IMR-90 (cell line): ENCODE measurements around the gene ZCCHC14. TPM values are rescaled to one million over a fixed set of nuclear protein-coding genes. Genes with fewer than 3 reads are reported as not detected.

Experiments
- ATAC-seq: fragments of 200-7000 bp; cut with Tn5 transposase; 2 replicates; pipeline ENCODE4 v1.9.1; 2020; ENCODE audit warnings: low read depth, mild to moderate bottlenecking, moderate library complexity
- BruUV-seq: library from RNA; stranded (reverse); fragments of 400-500 nt; replicated peaks from 2 replicates; lab custom pipeline; 2021; lab: Mats Ljungman, UMichigan
- CTCF ChIA-PET: fragments of 300-600 bp; formaldehyde crosslinking; extraction: SDS; loops from one replicate; lab custom pipeline; 2021; ENCODE audit warnings: antibody characterized with exemption; lab: Yijun Ruan, JAX
- POLR2A ChIA-PET: fragments of 300-600 bp; sonication (Branson Sonifier 250); formaldehyde crosslinking; loops from one replicate; lab custom pipeline; 2022; ENCODE audit warnings: antibody characterized with exemption; ENCODE audit not compliant: unreplicated experiment; lab: Charles Lee
- DNase-seq: peaks from one replicate; pipeline ENCODE4 v3.0.0; 2013
- H2AFZ ChIP-seq: replicated peaks from 2 replicates; pipeline ENCODE3; 2013; ENCODE audit warnings: low read length, mild to moderate bottlenecking; ENCODE audit not compliant: poor library complexity
- H2AK5ac ChIP-seq: 2 replicates; pipeline ENCODE4 v1.6.1; 2013; ENCODE audit warnings: low read depth, low read length, inconsistent platforms
- H2AK9ac ChIP-seq: replicated peaks from 2 replicates; pipeline ENCODE3; 2013; ENCODE audit warnings: mild to moderate bottlenecking, low read depth, low read length, moderate library complexity; ENCODE audit not compliant: poor library complexity
- H2BK120ac ChIP-seq: 2 replicates; pipeline ENCODE4 v1.6.1; 2013; ENCODE audit warnings: low read depth, low read length, inconsistent platforms
- H2BK15ac ChIP-seq: 3 replicates; pipeline ENCODE4 v1.6.1; 2013; ENCODE audit warnings: low read depth, low read length, inconsistent platforms
- H2BK20ac ChIP-seq: 2 replicates; pipeline ENCODE4 v1.6.1; 2013; ENCODE audit warnings: low read depth, mild to moderate bottlenecking, inconsistent platforms, low read length, moderate library complexity
- H2BK5ac ChIP-seq: 2 replicates; pipeline ENCODE4 v1.6.1; 2013; ENCODE audit warnings: mild to moderate bottlenecking, low read depth, low read length, inconsistent platforms; ENCODE audit not compliant: poor library complexity, severe bottlenecking
- H3K14ac ChIP-seq: replicated peaks from 2 replicates; pipeline ENCODE4 v1.6.1; 2013; ENCODE audit warnings: low read depth, low read length, inconsistent platforms
- H3K18ac ChIP-seq: 2 replicates; pipeline ENCODE4 v1.6.1; 2013; ENCODE audit warnings: low read depth, low read length, control low read depth
- H3K23ac ChIP-seq: 2 replicates; pipeline ENCODE4 v1.6.1; 2013; ENCODE audit warnings: low read depth, low read length, inconsistent platforms
- H3K27ac ChIP-seq: 2 replicates; pipeline ENCODE4 v1.5.1; 2013; ENCODE audit warnings: mild to moderate bottlenecking, control low read depth, low read length; ENCODE audit not compliant: insufficient read depth
- H3K27me3 ChIP-seq: 2 replicates; pipeline ENCODE4 v1.6.1; 2013; ENCODE audit warnings: low read length; ENCODE audit not compliant: control insufficient read depth, insufficient read depth
- H3K36me3 ChIP-seq: 2 replicates; pipeline ENCODE4 v1.6.1; 2013; ENCODE audit warnings: low read length, mixed read lengths; ENCODE audit not compliant: control insufficient read depth, insufficient read depth
- H3K4ac ChIP-seq: 2 replicates; pipeline ENCODE4 v1.6.1; 2013; ENCODE audit warnings: low read depth, low read length, inconsistent platforms
- H3K4me1 ChIP-seq: 2 replicates; pipeline ENCODE4 v1.6.1; 2013; ENCODE audit warnings: low read length, mixed read lengths; ENCODE audit not compliant: control insufficient read depth, insufficient read depth
- H3K4me2 ChIP-seq: 2 replicates; pipeline ENCODE4 v1.6.1; 2013; ENCODE audit warnings: low read depth, mild to moderate bottlenecking, control low read depth, low read length, moderate library complexity
- H3K4me3 ChIP-seq: 2 replicates; pipeline ENCODE4 v1.5.1; 2013; ENCODE audit warnings: low read depth, mild to moderate bottlenecking, control low read depth, low read length, moderate library complexity; ENCODE audit not compliant: insufficient read depth
- H3K56ac ChIP-seq: 2 replicates; pipeline ENCODE4 v1.6.1; 2013; ENCODE audit warnings: low read length, inconsistent platforms; ENCODE audit not compliant: insufficient read depth; ENCODE audit errors: extremely low read depth
- H3K79me1 ChIP-seq, 2 experiments: 2 replicates each; pipeline ENCODE4 v1.6.1; 2013; ENCODE audit warnings: low read length in 2 of 2, inconsistent platforms in 1 of 2, low read depth in 1 of 2
- H3K9ac ChIP-seq: 2 replicates; pipeline ENCODE4 v1.6.1; 2013; ENCODE audit warnings: low read depth, low read length, control low read depth
- H3K9me1 ChIP-seq: 2 replicates; pipeline ENCODE4 v1.6.1; 2013; ENCODE audit warnings: low read length, inconsistent platforms; ENCODE audit not compliant: insufficient read depth
- H3K9me3 ChIP-seq: 2 replicates; pipeline ENCODE4 v1.6.1; 2013; ENCODE audit warnings: low read length; ENCODE audit not compliant: control insufficient read depth, insufficient read depth
- H4K20me1 ChIP-seq: 2 replicates; pipeline ENCODE4 v1.6.1; 2013; ENCODE audit warnings: low read length, inconsistent platforms; ENCODE audit not compliant: insufficient read depth
- H4K5ac ChIP-seq: 2 replicates; pipeline ENCODE4 v1.6.1; 2013; ENCODE audit warnings: mild to moderate bottlenecking, low read depth, low read length, control low read depth
- H4K8ac ChIP-seq, 2 experiments: 2 replicates each; pipeline ENCODE4 v1.6.1; 2013; ENCODE audit warnings: low read depth in 2 of 2, low read length in 2 of 2, control low read depth in 1 of 2, inconsistent platforms in 1 of 2
- H4K91ac ChIP-seq: 2 replicates; pipeline ENCODE4 v1.6.1; 2013; ENCODE audit warnings: low read depth, low read length, inconsistent platforms; ENCODE audit not compliant: insufficient read depth
- CEBPB ChIP-seq: IDR thresholded peaks from 2 replicates; pipeline ENCODE4 v1.6.1; 2012; ENCODE audit warnings: low read depth, low read length, improper control_type of control experiment
- CHD1 ChIP-seq: IDR thresholded peaks from 2 replicates; pipeline ENCODE4 v1.6.1; 2012; ENCODE audit warnings: low read depth, low read length, improper control_type of control experiment
- FOS ChIP-seq: fragments of 150-350 bp; IDR thresholded peaks from 2 replicates; pipeline ENCODE4 v1.6.1; 2016; ENCODE audit warnings: low read depth, low read length
- MAFK ChIP-seq: IDR thresholded peaks from 2 replicates; pipeline ENCODE4 v1.6.1; 2012; ENCODE audit warnings: low read depth, low read length, improper control_type of control experiment
- MAZ ChIP-seq: IDR thresholded peaks from 2 replicates; pipeline ENCODE4 v1.6.1; 2012; ENCODE audit warnings: low read depth, mild to moderate bottlenecking, low read length, improper control_type of control experiment, moderate library complexity, borderline replicate concordance
- MXI1 ChIP-seq: IDR thresholded peaks from 2 replicates; pipeline ENCODE4 v1.6.1; 2012; ENCODE audit warnings: low read depth, mild to moderate bottlenecking, low read length, moderate library complexity, borderline replicate concordance
- NFE2L2 ChIP-seq: fragments of 150-350 bp; IDR thresholded peaks from 2 replicates; pipeline ENCODE4 v1.6.1; 2016; ENCODE audit warnings: low read depth, mild to moderate bottlenecking, low read length
- RCOR1 ChIP-seq: IDR thresholded peaks from 2 replicates; pipeline ENCODE4 v1.6.1; 2012; ENCODE audit warnings: mild to moderate bottlenecking, low read length, improper control_type of control experiment; ENCODE audit not compliant: insufficient replicate concordance
- RFX5 ChIP-seq: IDR thresholded peaks from 2 replicates; pipeline ENCODE4 v1.8.0; 2012; ENCODE audit warnings: low read depth, mild to moderate bottlenecking, low read length, moderate library complexity
- WGBS, 2 experiments: methylation state at CpG; one replicate each; pipeline versions ENCODE4 v1.1.5 to v1.1.7; 2013; ENCODE audit warnings: missing lambda C conversion rate in 2 of 2; ENCODE audit not compliant: insufficient read length in 1 of 2; ENCODE audit errors: extremely low coverage in 2 of 2; 5-methylcytosine and 5-hydroxymethylcytosine counted together
- dilution Hi-C: fragments of 300-500 bp; cut with HindIII; formaldehyde crosslinking; loops from one replicate; pipeline ENCODE4 v1.14.3; 2018; ENCODE audit warnings: low sequenced_read_pairs; ENCODE audit not compliant: unreplicated experiment
- in situ Hi-C: fragments of 300-500 bp; cut with MboI; formaldehyde crosslinking; loops from 3 replicates; pipeline ENCODE4 v1.14.3; 2019; ENCODE audit warnings: low sequenced_read_pairs, inconsistent platforms, mixed read lengths
- intact Hi-C: fragments of 100-400 bp; cut with micrococcal nuclease; formaldehyde crosslinking; loops from 2 replicates; pipeline ENCODE4 v1.10.0; 2022
- polyA plus RNA-seq, 3 experiments: library from polyadenylated mRNA; depleted of rRNA; stranded (reverse); fragments of >200 nt; gene quantifications; 2 replicates each; pipeline ENCODE4 v1.2.3, GENCODE V29; 2012; ENCODE audit warnings: low replicate concordance in 1 of 3
- total RNA-seq: library from RNA; depleted of rRNA; stranded (reverse); fragments of >200 nt; gene quantifications from 2 replicates; pipeline ENCODE4 v1.2.3, GENCODE V29; 2012
- TF ChIP-seq, protein P1 (sequence below): fragments of 150-350 bp; IDR thresholded peaks from 2 replicates; pipeline ENCODE4 v1.6.1; 2017; ENCODE audit warnings: mild to moderate bottlenecking, antibody characterized with exemption, low read length, low read depth

Gene ZCCHC14
- total and polyA plus RNA-seq, 2 of the 4 experiments (the other 2 are of a cell fraction) = 2.5 to 5.3 TPM

DNA sequence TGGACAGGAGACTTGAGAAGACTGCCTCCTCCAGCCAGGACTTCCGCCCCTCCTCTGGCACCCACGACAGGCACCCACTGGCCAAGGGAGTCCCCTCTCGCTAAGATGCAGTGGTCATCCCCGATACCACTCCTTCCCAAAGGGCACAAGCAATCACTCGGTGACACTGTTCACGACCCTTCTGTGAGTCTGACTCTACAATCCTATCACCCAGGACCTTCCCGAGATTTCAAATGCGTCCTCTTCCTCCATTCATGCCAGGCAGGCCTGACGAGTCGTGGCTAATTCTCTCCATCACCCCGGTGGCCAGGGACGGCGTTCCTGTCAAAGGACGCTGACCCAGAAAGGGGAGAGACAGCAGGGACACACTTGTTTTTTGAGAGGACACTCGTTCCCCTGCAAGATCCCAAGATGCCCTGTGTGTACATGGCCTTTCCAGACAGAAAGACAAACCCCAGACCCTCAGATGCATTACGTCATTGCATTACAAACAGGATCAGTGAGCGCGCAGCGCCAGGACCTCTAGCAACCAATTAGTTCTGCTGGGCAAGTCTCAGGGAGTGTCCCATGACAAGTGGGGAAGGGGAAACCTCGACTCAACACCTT, 121.5 kb downstream of the ZCCHC14 start:
- Histone ChIP-seq H3K4ac (no peak overlapping the region), H4K5ac (no peak overlapping the region), H3K27me3 (no peaks in the 10 kb centered on the region), H3K4me2 (no peak overlapping the region), H2BK5ac (no peak overlapping the region), H3K18ac (no peak overlapping the region), H3K9ac (no peak overlapping the region), H2AFZ (no peak overlapping the region), H3K4me3 (no peak overlapping the region), H3K27ac (no peak overlapping the region), H3K79me1 (peaks cover 45 to 84% of the 10 kb centered on the region in 2 experiments), H3K9me1 (peaks cover 16% of the 10 kb centered on the region), H2AK9ac (no peak overlapping the region), H3K56ac (no peak overlapping the region), H2BK120ac (no peak overlapping the region), H3K23ac (no peak overlapping the region), H4K8ac (no peak overlapping the region), H3K4me1 (peaks cover 7% of the 10 kb centered on the region), H2BK20ac (no peak overlapping the region), H3K36me3 (peaks cover 2% of the 10 kb centered on the region; the same call in 1 of the 2 replicates), H4K91ac (no peak overlapping the region), H3K9me3 (no peaks in the 10 kb centered on the region), H4K20me1 (peaks cover 74% of the 10 kb centered on the region), H2AK5ac (no peak overlapping the region), H2BK15ac (no peak overlapping the region), H3K14ac (no peak overlapping the region)
- no peak for DNase-seq
- in situ Hi-C loops (no loop called here), intact Hi-C loops (no loop called here), dilution Hi-C loops (no loop called here)
- POLR2A ChIA-PET = no interaction called here
- no peak for ATAC-seq
- WGBS, 2 experiments = 85% methylated on average over 8 of the region's 20 CpGs; no CpG with 5 or more reads in 1 of the 2 experiments
- CTCF ChIA-PET = interaction anchor here (0.6 kb wide), 1 partner anchor 159 kb away, joined by 3 read pairs; no protein-coding TSS in a partner anchor
- TF ChIP-seq CEBPB = no peak
- no peak for TF ChIP-seq MAFK
- no peak for TF ChIP-seq RFX5
- no peak for TF ChIP-seq RCOR1
- TF ChIP-seq MXI1 = no peak
- TF ChIP-seq, protein P1, sequence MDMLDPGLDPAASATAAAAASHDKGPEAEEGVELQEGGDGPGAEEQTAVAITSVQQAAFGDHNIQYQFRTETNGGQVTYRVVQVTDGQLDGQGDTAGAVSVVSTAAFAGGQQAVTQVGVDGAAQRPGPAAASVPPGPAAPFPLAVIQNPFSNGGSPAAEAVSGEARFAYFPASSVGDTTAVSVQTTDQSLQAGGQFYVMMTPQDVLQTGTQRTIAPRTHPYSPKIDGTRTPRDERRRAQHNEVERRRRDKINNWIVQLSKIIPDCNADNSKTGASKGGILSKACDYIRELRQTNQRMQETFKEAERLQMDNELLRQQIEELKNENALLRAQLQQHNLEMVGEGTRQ = no peak
- TF ChIP-seq FOS = no peak
- no peak for TF ChIP-seq MAZ
- TF ChIP-seq NFE2L2 = no peak
- no peak for TF ChIP-seq CHD1
- BruUV-seq = no TSS peak
